ENCODE measurements around the gene AHI1.

AHI1 gene

GRCh38 chr6:135497412-135498184 lies at the start of gene AHI1:
Gene AHI1, minus strand, starts transcription at chr6:135497740. Its CDS starts 5,503 bp downstream, at chr6:135492237.
- peak; percentile 93 to 94 for DNase-seq

- DNase-seq: no peak
Measured at GRCh38 chr6:135546680-135547418, 49.3 kb upstream of the AHI1 start.

GRCh38 chr6:135546206-135546605 lies 48.7 kb upstream of the AHI1 start:
- no peak for DNase-seq

GRCh38 chr6:135540207-135540840 lies 42.8 kb upstream of the AHI1 start:
- no peak for DNase-seq

GRCh38 chr6:135537741-135538301 lies 40.3 kb upstream of the AHI1 start:
- no peak for DNase-seq

GRCh38 chr6:135535989-135536414 lies 38.5 kb upstream of the AHI1 start:
- peak; percentile 43 to 59 for DNase-seq

- DNase-seq: no peak
Measured at GRCh38 chr6:135534773-135535380, 37.3 kb upstream of the AHI1 start.

- no peak for DNase-seq
Measured at GRCh38 chr6:135532559-135532958, 35.0 kb upstream of the AHI1 start.

- DNase-seq: no peak
Measured at GRCh38 chr6:135531954-135532490, 34.5 kb upstream of the AHI1 start.

GRCh38 chr6:135530113-135530512 lies 32.6 kb upstream of the AHI1 start:
- DNase-seq: no peak

- DNase-seq: no peak
Measured at GRCh38 chr6:135527960-135528249, 30.4 kb upstream of the AHI1 start.

- no peak for DNase-seq
Measured at GRCh38 chr6:135527116-135527959, 29.8 kb upstream of the AHI1 start.

- no peak for DNase-seq
Measured at GRCh38 chr6:135525594-135525993, 28.1 kb upstream of the AHI1 start.

- no peak for DNase-seq
Measured at GRCh38 chr6:135522965-135523692, 25.6 kb upstream of the AHI1 start.

GRCh38 chr6:135521431-135521830 lies 23.9 kb upstream of the AHI1 start:
- DNase-seq: no peak

GRCh38 chr6:135520781-135521180 lies 23.2 kb upstream of the AHI1 start:
- no peak for DNase-seq

GRCh38 chr6:135519348-135519747 lies 21.8 kb upstream of the AHI1 start:
- DNase-seq: no peak

GRCh38 chr6:135517527-135517926 lies 20.0 kb upstream of the AHI1 start:
- no peak for DNase-seq

GRCh38 chr6:135514706-135515105 lies 17.2 kb upstream of the AHI1 start:
- no peak for DNase-seq

GRCh38 chr6:135506270-135506997 lies 8.9 kb upstream of the AHI1 start:
- DNase-seq: peak; percentile 80 to 87

GRCh38 chr6:135505648-135506047 lies 8.1 kb upstream of the AHI1 start:
- DNase-seq: no peak

All from AML-193 (cell line).